ENCODE measurements around the gene RCAN3. TPM values are rescaled to one million over a fixed set of nuclear protein-coding genes. Genes with fewer than 3 reads are reported as not detected.

RCAN3 gene
- total RNA-seq, 1 experiment from 2014 or later, result 17.5 TPM

GRCh38 chr1:24477309-24477708 lies 25.3 kb upstream of the RCAN3 start:
- no peaks in the 10 kb centered on the region; the same call in 1 of the 2 replicates for H3K27me3 ChIP-seq (ENCODE audit: control insufficient read depth, insufficient read depth, low read length)
- TF ChIP-seq TCF7L2 (IDR thresholded peaks at IDR 0.05; ENCODE audit: low read depth, low read length) (no peak), CTCF (IDR thresholded peaks at IDR 0.05) (no peak), REST (IDR thresholded peaks at IDR 0.05; ENCODE audit: insufficient read depth in 1 of 2, low read depth in 2 of 2, low read length in 1 of 2) (no peak), POLR2AphosphoS5 (IDR thresholded peaks at IDR 0.05; ENCODE audit: low read depth, low read length) (no peak), SIN3A (IDR thresholded peaks at IDR 0.05; ENCODE audit: borderline replicate concordance, insufficient read depth, low read depth, low read length) (no peak)
- H3K4me3 ChIP-seq (ENCODE audit: low read depth in 2 of 2, low read length in 2 of 2), result no peak overlapping the region
- ATAC-seq (no peak), DNase-seq (ENCODE audit: low read depth, low spot score) (no peak)
- in situ Hi-C loops (cut with HindIII; ENCODE audit: low pct_unique_long_range_greater_than_20kb, low sequenced_read_pairs) (no loop called here), intact Hi-C loops (cut with micrococcal nuclease; ENCODE audit: unreplicated experiment) (no loop called here)
- BruUV-seq (replicated peaks), result no TSS peak
- no peaks in the 10 kb centered on the region for H3K9me3 ChIP-seq (ENCODE audit: control insufficient read depth, insufficient read depth, low read depth, low read length)
- H3K4me1 ChIP-seq (ENCODE audit: control insufficient read depth, insufficient read depth, low read length), result no peaks in the 10 kb centered on the region
- no peak overlapping the region for H3K27ac ChIP-seq (ENCODE audit: low read length)
- H3K36me3 ChIP-seq (ENCODE audit: control insufficient read depth, insufficient read depth, low read length), result no peaks in the 10 kb centered on the region
- POLR2A ChIA-PET, result no interaction called here
- CTCF ChIA-PET, result interaction anchor here (0.6 kb wide), 1 partner anchor 161 kb away, joined by 4 read pairs; no protein-coding TSS in a partner anchor

- Histone ChIP-seq H3K36me3 (ENCODE audit: control insufficient read depth, insufficient read depth, low read length) (no peaks in the 10 kb centered on the region), H3K9me3 (ENCODE audit: control insufficient read depth, insufficient read depth, low read depth, low read length) (no peaks in the 10 kb centered on the region), H3K4me3 (ENCODE audit: low read depth in 2 of 2, low read length in 2 of 2) (no peak overlapping the region), H3K27ac (ENCODE audit: low read length) (no peak overlapping the region), H3K4me1 (ENCODE audit: control insufficient read depth, insufficient read depth, low read length) (no peaks in the 10 kb centered on the region), H3K27me3 (ENCODE audit: control insufficient read depth, insufficient read depth, low read length) (no peaks in the 10 kb centered on the region)
- in situ Hi-C loops (cut with HindIII; ENCODE audit: low pct_unique_long_range_greater_than_20kb, low sequenced_read_pairs), result no loop called here
- ChIA-PET CTCF (interaction anchor here (0.6 to 0.7 kb wide), 2 partner anchors 33 to 74 kb away, joined by 4 read pairs; no protein-coding TSS in a partner anchor), POLR2A (no interaction called here)
- ATAC-seq (no peak), DNase-seq (ENCODE audit: low read depth, low spot score) (no peak)
- intact Hi-C loops (cut with micrococcal nuclease; ENCODE audit: unreplicated experiment), result no loop called here
- TF ChIP-seq CTCF (IDR thresholded peaks at IDR 0.05), result no peak
- TF ChIP-seq POLR2AphosphoS5 (IDR thresholded peaks at IDR 0.05; ENCODE audit: low read depth, low read length), result no peak
- no peak for TF ChIP-seq REST (IDR thresholded peaks at IDR 0.05; ENCODE audit: insufficient read depth in 1 of 2, low read depth in 2 of 2, low read length in 1 of 2)
- no peak for TF ChIP-seq TCF7L2 (IDR thresholded peaks at IDR 0.05; ENCODE audit: low read depth, low read length)
- no peak for TF ChIP-seq SIN3A (IDR thresholded peaks at IDR 0.05; ENCODE audit: borderline replicate concordance, insufficient read depth, low read depth, low read length)
- no TSS peak for BruUV-seq (replicated peaks)
Observed at GRCh38 chr1:24481101-24481500, 21.5 kb upstream of the RCAN3 start.
